H9 (cell line): ENCODE measurements around the gene SNCA. TPM values are rescaled to one million over a fixed set of nuclear protein-coding genes. Genes with fewer than 3 reads are reported as not detected.
A peak's percentile ranks its signal among the peaks of the same experiment; 100 is the strongest.

Experiments
- DNase-seq: peaks from one replicate; pipeline ENCODE4 v3.0.0-alpha.2; 2017
- H2AFZ ChIP-seq: one replicate; pipeline ENCODE4 v1.6.1; 2013; ENCODE audit warnings: mild to moderate bottlenecking, low read length, control low read depth, moderate library complexity
- H2AK5ac ChIP-seq: 2 replicates; pipeline ENCODE4 v1.6.1; 2013; ENCODE audit warnings: low read length, control low read depth, mixed read lengths; ENCODE audit not compliant: insufficient read length
- H2BK120ac ChIP-seq: one replicate; pipeline ENCODE4 v1.6.1; 2013; ENCODE audit warnings: low read depth, mild to moderate bottlenecking, low read length, control low read depth, inconsistent platforms; ENCODE audit not compliant: poor library complexity, severe bottlenecking
- H2BK12ac ChIP-seq: 2 replicates; pipeline ENCODE4 v1.6.1; 2013; ENCODE audit warnings: low read length, control low read depth, mixed read lengths, low read depth; ENCODE audit not compliant: insufficient read length
- H2BK15ac ChIP-seq: 2 replicates; pipeline ENCODE4 v1.6.1; 2013; ENCODE audit warnings: low read depth, low read length, control low read depth
- H2BK20ac ChIP-seq: one replicate; pipeline ENCODE4 v1.6.1; 2013; ENCODE audit warnings: low read depth, mild to moderate bottlenecking, low read length, control low read depth, inconsistent platforms; ENCODE audit not compliant: poor library complexity, severe bottlenecking
- H2BK5ac ChIP-seq: 2 replicates; pipeline ENCODE4 v1.6.1; 2013; ENCODE audit warnings: low read length, control low read depth, mixed read lengths; ENCODE audit not compliant: insufficient read length
- H3K14ac ChIP-seq: 2 replicates; pipeline ENCODE4 v1.6.1; 2013; ENCODE audit warnings: low read length, control low read depth; ENCODE audit not compliant: insufficient read depth
- H3K18ac ChIP-seq: 2 replicates; pipeline ENCODE4 v1.6.1; 2013; ENCODE audit warnings: low read depth, mild to moderate bottlenecking, mixed read lengths, low read length, control low read depth; ENCODE audit not compliant: insufficient read length
- H3K23ac ChIP-seq: 2 replicates; pipeline ENCODE4 v1.6.1; 2013; ENCODE audit warnings: low read length, control low read depth, mixed read lengths, low read depth; ENCODE audit not compliant: insufficient read length
- H3K23me2 ChIP-seq: 2 replicates; pipeline ENCODE4 v1.6.1; 2013; ENCODE audit warnings: low read depth, mild to moderate bottlenecking, mixed read lengths, low read length, control low read depth; ENCODE audit not compliant: insufficient read length, poor library complexity, severe bottlenecking
- H3K27ac ChIP-seq: 2 replicates; pipeline ENCODE4 v1.5.1; 2013; ENCODE audit warnings: low read length, control low read depth, mixed read lengths, low read depth; ENCODE audit not compliant: insufficient read length
- H3K27me3 ChIP-seq: 2 replicates; pipeline ENCODE4 v1.6.1; 2013; ENCODE audit warnings: low read length, control low read depth, inconsistent platforms; ENCODE audit not compliant: insufficient read depth
- H3K4ac ChIP-seq: 2 replicates; pipeline ENCODE4 v1.6.1; 2013; ENCODE audit warnings: low read depth, mild to moderate bottlenecking, control low read depth, inconsistent platforms, low read length, moderate library complexity
- H3K4me1 ChIP-seq: 2 replicates; pipeline ENCODE4 v1.6.1; 2013; ENCODE audit warnings: low read length, control low read depth, inconsistent platforms; ENCODE audit not compliant: insufficient read depth
- H3K4me2 ChIP-seq: 2 replicates; pipeline ENCODE4 v1.6.1; 2013; ENCODE audit warnings: low read length, control low read depth, mixed read lengths; ENCODE audit not compliant: insufficient read length, insufficient read depth
- H3K56ac ChIP-seq: 2 replicates; pipeline ENCODE4 v1.6.1; 2013; ENCODE audit warnings: low read depth, mild to moderate bottlenecking, mixed read lengths, low read length, control low read depth; ENCODE audit not compliant: insufficient read length
- H3K79me1 ChIP-seq: 2 replicates; pipeline ENCODE4 v1.6.1; 2013; ENCODE audit warnings: low read depth, mild to moderate bottlenecking, moderate library complexity, low read length, control low read depth, inconsistent platforms; ENCODE audit not compliant: insufficient read depth, poor library complexity, severe bottlenecking
- H3K79me2 ChIP-seq: 2 replicates; pipeline ENCODE4 v1.6.1; 2013; ENCODE audit warnings: low read length, control low read depth, inconsistent platforms; ENCODE audit not compliant: insufficient read depth
- H3K9ac ChIP-seq: 2 replicates; pipeline ENCODE4 v1.6.1; 2013; ENCODE audit warnings: low read length, control low read depth, mixed read lengths; ENCODE audit not compliant: insufficient read length; ENCODE audit errors: extremely low read depth
- H3K9me3 ChIP-seq: one replicate; pipeline ENCODE4 v1.6.1; 2013; ENCODE audit warnings: low read depth, low read length, inconsistent platforms; ENCODE audit not compliant: control insufficient read depth
- H3T11ph ChIP-seq: one replicate; pipeline ENCODE4 v1.6.1; 2013; ENCODE audit warnings: mild to moderate bottlenecking, low read length, control low read depth, inconsistent platforms
- H4K20me1 ChIP-seq: one replicate; pipeline ENCODE4 v1.6.1; 2013; ENCODE audit not compliant: control insufficient read depth, insufficient read length, insufficient read depth
- H4K5ac ChIP-seq: 2 replicates; pipeline ENCODE4 v1.6.1; 2013; ENCODE audit warnings: low read depth, mild to moderate bottlenecking, mixed read lengths, low read length, control low read depth; ENCODE audit not compliant: insufficient read length
- H4K8ac ChIP-seq: replicated peaks from 2 replicates; pipeline ENCODE4 v1.6.1; 2013; ENCODE audit warnings: low read length, control low read depth, mixed read lengths, low read depth; ENCODE audit not compliant: insufficient read length
- H4K91ac ChIP-seq: 2 replicates; pipeline ENCODE4 v1.6.1; 2013; ENCODE audit warnings: low read depth, mild to moderate bottlenecking, moderate library complexity, mixed read lengths, low read length, control low read depth; ENCODE audit not compliant: insufficient read length
- H3K27ac Mint-ChIP-seq, 3 experiments: 2 replicates in 2 of 3; 3 replicates in 1 of 3; pipeline ENCODE4 v1.8.0; 2020 to 2021; ENCODE audit warnings: mixed read lengths in 3 of 3, mild to moderate bottlenecking in 1 of 3, moderate library complexity in 1 of 3
- H3K27me3 Mint-ChIP-seq: 2 replicates; pipeline ENCODE4 v1.8.0; 2021; ENCODE audit warnings: low read depth, mild to moderate bottlenecking, moderate library complexity, mixed read lengths
- H3K36me3 Mint-ChIP-seq, 3 experiments: 2 replicates in 2 of 3; 3 replicates in 1 of 3; pipeline ENCODE4 v1.8.0; 2020 to 2021; ENCODE audit warnings: low read depth in 3 of 3, mixed read lengths in 3 of 3; ENCODE audit not compliant: insufficient read depth in 1 of 3
- H3K4me1 Mint-ChIP-seq, 2 experiments: 2 replicates each; pipeline ENCODE4 v1.8.0; 2020; ENCODE audit warnings: mixed read lengths in 2 of 2
- H3K4me3 Mint-ChIP-seq, 2 experiments: 2 replicates in 1 of 2; 3 replicates in 1 of 2; pipeline ENCODE4 v1.8.0; 2020 to 2021; ENCODE audit warnings: mild to moderate bottlenecking in 2 of 2, mixed read lengths in 2 of 2, moderate library complexity in 1 of 2
- H3K9me3 Mint-ChIP-seq, 2 experiments: 2 replicates in 1 of 2; 3 replicates in 1 of 2; pipeline ENCODE4 v1.8.0; 2020; ENCODE audit warnings: mild to moderate bottlenecking in 2 of 2, mixed read lengths in 2 of 2, moderate library complexity in 1 of 2
- CTCF ChIP-seq: fragments of 200-600 bp; sonication (generic); conservative IDR thresholded peaks from 3 replicates; pipeline ENCODE4 v1.8.0; 2021; ENCODE audit warnings: antibody characterized with exemption, mild to moderate bottlenecking
- WGBS: extraction: QIAGEN DNeasy Blood & Tissue Kit; methylation state at CpG from one replicate; pipeline ENCODE4 v1.1.7; 2013; ENCODE audit warnings: missing lambda C conversion rate, low lambda C conversion rate, mixed read lengths; ENCODE audit not compliant: insufficient read length; ENCODE audit errors: extremely low coverage; 5-methylcytosine and 5-hydroxymethylcytosine counted together
- total RNA-seq: library from RNA; stranded (reverse); gene quantifications from 2 replicates; pipeline ENCODE4 v1.2.1, GENCODE V29; 2021

SNCA gene
- total RNA-seq, 1 experiment from 2014 or later: 8.5 TPM

- H3K23me2 ChIP-seq: no peaks in the 10 kb centered on the region
- H4K8ac ChIP-seq: no peak overlapping the region
- H3K27ac ChIP-seq: no peak overlapping the region
- H2BK15ac ChIP-seq: no peak overlapping the region
- no peaks in the 10 kb centered on the region for H3K79me1 ChIP-seq
- no peak overlapping the region for H3K56ac ChIP-seq
- no peak overlapping the region for H2BK12ac ChIP-seq
- no peaks in the 10 kb centered on the region for H3K27me3 ChIP-seq
- H3K4me2 ChIP-seq: no peak overlapping the region
- H3K14ac ChIP-seq: no peak overlapping the region
- H3K4ac ChIP-seq: no peak overlapping the region
- peaks cover 8 to 12% of the 10 kb centered on the region in 2 experiments for H3K4me1 Mint-ChIP-seq
- no peak for TF ChIP-seq CTCF
- H2AK5ac ChIP-seq: no peak overlapping the region
- H3T11ph ChIP-seq: no peak overlapping the region
- H3K79me2 ChIP-seq: no peaks in the 10 kb centered on the region
- no peak overlapping the region for H2BK120ac ChIP-seq
- no CpG with 5 or more reads among the region's 2 CpGs for WGBS
- H3K27ac Mint-ChIP-seq: peak overlapping the region in 1 of 3 experiments; percentile 73; a peak in 1 of 7 replicates
- no peak overlapping the region for H3K4me3 Mint-ChIP-seq
- H3K18ac ChIP-seq: no peak overlapping the region
- DNase-seq: no peak
- no peak overlapping the region for H3K23ac ChIP-seq
- H3K9ac ChIP-seq: no peak overlapping the region
- no peak overlapping the region for H2BK5ac ChIP-seq
- H3K4me1 ChIP-seq: peaks cover 6% of the 10 kb centered on the region; the same call in 1 of the 2 replicates
- H4K91ac ChIP-seq: no peak overlapping the region
- H3K36me3 Mint-ChIP-seq: no peaks in the 10 kb centered on the region
- H4K20me1 ChIP-seq: no peaks in the 10 kb centered on the region
- no peaks in the 10 kb centered on the region for H3K27me3 Mint-ChIP-seq
- H3K9me3 Mint-ChIP-seq: no peaks in the 10 kb centered on the region
- H3K9me3 ChIP-seq: no peaks in the 10 kb centered on the region
- H2BK20ac ChIP-seq: no peak overlapping the region
- H4K5ac ChIP-seq: no peak overlapping the region
- no peak overlapping the region for H2AFZ ChIP-seq
Measured at GRCh38 chr4:89708903-89709421, 128.0 kb downstream of the SNCA start.
